ENCODE results near the gene ZFYVE19. TPM values are rescaled to one million over a fixed set of nuclear protein-coding genes. Genes with fewer than 3 reads are reported as not detected.
A peak's percentile ranks its signal among the peaks of the same experiment; 100 is the strongest.

The ZFYVE19 gene
- total RNA-seq, 1 donor from 2014 or later, result 34.4 TPM

GRCh38 chr15:40806672-40807027, 239 bp upstream of the ZFYVE19 start:
- H3K4me1 ChIP-seq, result peaks cover 35% of the 10 kb centered on the region
- no peak for TF ChIP-seq POLR2AphosphoS5 (IDR thresholded peaks at IDR 0.05; ENCODE audit: insufficient read depth in 1 of 2, low read depth in 1 of 2)
- TF ChIP-seq CTCF (IDR thresholded peaks at IDR 0.05), result no peak
- TF ChIP-seq POLR2A (IDR thresholded peaks at IDR 0.05), result no peak
- no peak for DNase-seq (ENCODE audit: extremely low spot score in 2 of 2)
- H3K9me3 ChIP-seq, result no peaks in the 10 kb centered on the region
- H3K36me3 ChIP-seq, result peaks cover 0 to 12% of the 10 kb centered on the region in 2 donors
- peak overlapping the region; percentile 96 for H3K27ac ChIP-seq
- intact Hi-C loops (cut with DNase I), result no loop called here
- no peaks in the 10 kb centered on the region for H3K27me3 ChIP-seq
- H3K4me3 ChIP-seq, result peak overlapping the region; percentile 69 to 86

- peak overlapping the region; percentile 69 to 86 for H3K4me3 ChIP-seq
- H3K27me3 ChIP-seq, result no peaks in the 10 kb centered on the region
- H3K9me3 ChIP-seq, result no peaks in the 10 kb centered on the region
- peaks cover 0 to 12% of the 10 kb centered on the region in 2 donors for H3K36me3 ChIP-seq
- no peak for TF ChIP-seq POLR2AphosphoS5 (IDR thresholded peaks at IDR 0.05; ENCODE audit: insufficient read depth in 1 of 2, low read depth in 1 of 2)
- TF ChIP-seq CTCF (IDR thresholded peaks at IDR 0.05), result no peak
- no peak for TF ChIP-seq POLR2A (IDR thresholded peaks at IDR 0.05)
- H3K27ac ChIP-seq, result peak overlapping the region; percentile 96
- H3K4me1 ChIP-seq, result peaks cover 35% of the 10 kb centered on the region
- no peak for DNase-seq (ENCODE audit: extremely low spot score in 2 of 2)
- intact Hi-C loops (cut with DNase I), result loop anchor here (1.0 kb wide), 1 partner anchor 44 kb away; the partner anchor contains the start of gene GCHFR
These were observed 1.1 kb downstream of the ZFYVE19 start for GRCh38 chr15:40807888-40808461.

GRCh38 chr15:40808861-40809450, 2.1 kb downstream of the ZFYVE19 start:
- intact Hi-C loops (cut with DNase I), result loop anchor here (1.0 kb wide), 1 partner anchor 45 kb away; the partner anchor contains the start of gene GCHFR
- Histone ChIP-seq H3K36me3 (peaks cover 0 to 18% of the 10 kb centered on the region in 2 donors), H3K27me3 (no peaks in the 10 kb centered on the region), H3K27ac (no peak overlapping the region), H3K4me1 (peaks cover 31% of the 10 kb centered on the region), H3K9me3 (no peaks in the 10 kb centered on the region), H3K4me3 (no peak overlapping the region)
- DNase-seq (ENCODE audit: extremely low spot score in 2 of 2), result no peak
- no peak for TF ChIP-seq POLR2AphosphoS5 (IDR thresholded peaks at IDR 0.05; ENCODE audit: insufficient read depth in 1 of 2, low read depth in 1 of 2)

- Histone ChIP-seq H3K4me1 (peaks cover 13% of the 10 kb centered on the region), H3K27me3 (no peaks in the 10 kb centered on the region), H3K9me3 (no peaks in the 10 kb centered on the region), H3K27ac (no peak overlapping the region), H3K36me3 (peaks cover 0 to 23% of the 10 kb centered on the region in 2 donors), H3K4me3 (no peak overlapping the region)
- no peak for DNase-seq (ENCODE audit: extremely low spot score in 2 of 2)
- no peak for TF ChIP-seq CTCF (IDR thresholded peaks at IDR 0.05)
- no peak for TF ChIP-seq POLR2A (IDR thresholded peaks at IDR 0.05)
- no peak for TF ChIP-seq POLR2AphosphoS5 (IDR thresholded peaks at IDR 0.05; ENCODE audit: insufficient read depth in 1 of 2, low read depth in 1 of 2)
- intact Hi-C loops (cut with DNase I), result no loop called here
These were observed 6.0 kb downstream of the ZFYVE19 start for GRCh38 chr15:40812721-40813425.

- Histone ChIP-seq H3K27ac (no peak overlapping the region), H3K9me3 (no peaks in the 10 kb centered on the region), H3K4me3 (no peak overlapping the region), H3K27me3 (no peaks in the 10 kb centered on the region), H3K36me3 (peaks cover 0 to 23% of the 10 kb centered on the region in 2 donors), H3K4me1 (no peaks in the 10 kb centered on the region)
- no peak for DNase-seq (ENCODE audit: extremely low spot score in 2 of 2)
- no peak for TF ChIP-seq POLR2AphosphoS5 (IDR thresholded peaks at IDR 0.05; ENCODE audit: insufficient read depth in 1 of 2, low read depth in 1 of 2)
- no peak for TF ChIP-seq POLR2A (IDR thresholded peaks at IDR 0.05)
- TF ChIP-seq CTCF (IDR thresholded peaks at IDR 0.05), result no peak
- intact Hi-C loops (cut with DNase I), result no loop called here
These were observed 8.3 kb downstream of the ZFYVE19 start for GRCh38 chr15:40815042-40815698.
